A549 (cell line): ENCODE data around the gene GPNMB. TPM values are rescaled to one million over a fixed set of nuclear protein-coding genes. Genes with fewer than 3 reads are reported as not detected.

Experiments
- ATAC-seq, 2 experiments: fragments of 200-7000 bp in 1 of 2; fragments of >200 bp in 1 of 2; cut with Nextera tagmentation in 1 of 2; cut with Tn5 transposase in 1 of 2; 3 replicates each; pipeline versions ENCODE4 v1.8.0 to v1.9.1; 2018 to 2020; ENCODE audit warnings: mild to moderate bottlenecking in 1 of 2, moderate library complexity in 1 of 2
- CTCF ChIA-PET: fragments of 300-600 bp; sonication (Branson Sonifier 250); formaldehyde crosslinking; extraction: SDS; loops from one replicate; lab custom pipeline; 2021; ENCODE audit warnings: antibody characterized with exemption, inconsistent platforms; lab: Yijun Ruan, JAX
- POLR2A ChIA-PET: fragments of 350-600 bp; formaldehyde crosslinking; extraction: SDS; loops from one replicate; lab custom pipeline; 2021; ENCODE audit warnings: antibody characterized with exemption, inconsistent platforms; lab: Yijun Ruan, JAX
- DNase-seq, 2 experiments: peaks; one replicate each; pipeline versions ENCODE4 v3.0.0 to v3.0.0-alpha.2; 2011 to 2016; ENCODE audit warnings: low read depth in 1 of 2, low spot score in 1 of 2
- FAIRE-seq: peaks from 2 replicates; lab custom pipeline; 2011; peaks lifted over from hg19 to GRCh38; lab: Jason Lieb, UNC
- H3K27ac ChIP-seq, 2 experiments: fragments of >200 bp; sonication (Bioruptor Twin); formaldehyde crosslinking; 3 replicates each; pipeline ENCODE4 v1.5.1; 2016 to 2017
- H3K4me1 ChIP-seq: fragments of >200 bp; sonication (Bioruptor Twin); formaldehyde crosslinking; 3 replicates; pipeline ENCODE4 v1.6.1; 2016
- H3K4me2 ChIP-seq: fragments of >200 bp; sonication (Bioruptor Twin); formaldehyde crosslinking; 3 replicates; pipeline ENCODE4 v1.6.1; 2016
- H3K4me3 ChIP-seq: fragments of >200 bp; sonication (Bioruptor Twin); formaldehyde crosslinking; 3 replicates; pipeline ENCODE4 v1.5.1; 2016
- H3K9me3 ChIP-seq: fragments of >200 bp; sonication (Bioruptor Twin); formaldehyde crosslinking; 3 replicates; pipeline ENCODE4 v1.6.1; 2016
- BHLHE40 ChIP-seq: IDR thresholded peaks from 2 replicates; pipeline ENCODE4 v1.6.1; 2012; ENCODE audit warnings: low read depth, low read length, inconsistent platforms
- CHD2 ChIP-seq: fragments of 150-350 bp; IDR thresholded peaks from 2 replicates; pipeline ENCODE4 v1.6.1; 2014; ENCODE audit warnings: low read length; ENCODE audit not compliant: partially characterized antibody
- EHF ChIP-seq: fragments of 250-450 bp; sonication (Bioruptor Pico); IDR thresholded peaks from 2 replicates; pipeline ENCODE4 v1.5.0; 2020; ENCODE audit warnings: mild to moderate bottlenecking
- FOSB ChIP-seq: fragments of 250-450 bp; sonication (Bioruptor Pico); IDR thresholded peaks from 2 replicates; pipeline ENCODE4 v1.5.0; 2020; ENCODE audit warnings: mild to moderate bottlenecking, moderate library complexity
- FOSL2 ChIP-seq, 2 experiments: fragments of 450-650 bp in 1 of 2; fragments of >200 bp in 1 of 2; sonication (Bioruptor Twin) in 1 of 2; formaldehyde crosslinking; IDR thresholded peaks; 2 replicates each; pipeline versions ENCODE4 v1.5.0 to v1.6.1; 2016 to 2020; ENCODE audit warnings: mild to moderate bottlenecking in 1 of 2, moderate library complexity in 1 of 2
- FOXS1 ChIP-seq: fragments of 250-450 bp; sonication (Bioruptor Pico); IDR thresholded peaks from 2 replicates; pipeline ENCODE4 v1.5.0; 2020; ENCODE audit warnings: mild to moderate bottlenecking, moderate library complexity
- GATA3 ChIP-seq: IDR thresholded peaks from 2 replicates; pipeline ENCODE4 v1.6.1; 2012; ENCODE audit warnings: borderline replicate concordance
- HDAC2 ChIP-seq: fragments of 200-600 bp; sonication (generic); IDR thresholded peaks from 2 replicates; pipeline ENCODE4 v1.6.1; 2016
- MAFK ChIP-seq: fragments of 450-650 bp; IDR thresholded peaks from 2 replicates; pipeline ENCODE4 v1.6.1; 2014; ENCODE audit not compliant: partially characterized antibody
- NPAS2 ChIP-seq: fragments of 250-450 bp; sonication (Bioruptor Pico); IDR thresholded peaks from 2 replicates; pipeline ENCODE4 v1.8.0; 2022; ENCODE audit warnings: mild to moderate bottlenecking, moderate library complexity, borderline replicate concordance
- PHF8 ChIP-seq: fragments of 200-600 bp; sonication (generic); IDR thresholded peaks from 2 replicates; pipeline ENCODE4 v1.6.1; 2016; ENCODE audit warnings: low read depth, mild to moderate bottlenecking, antibody characterized with exemption, moderate library complexity, borderline replicate concordance
- RCOR1 ChIP-seq: fragments of 150-350 bp; IDR thresholded peaks from 2 replicates; pipeline ENCODE4 v1.6.1; 2014; ENCODE audit warnings: antibody characterized with exemption, low read length, low read depth
- SREBF2 ChIP-seq: fragments of 450-650 bp; IDR thresholded peaks from 2 replicates; pipeline ENCODE4 v1.6.1; 2014; ENCODE audit warnings: mild to moderate bottlenecking, moderate library complexity
- TFCP2L1 ChIP-seq: fragments of 250-450 bp; sonication (Bioruptor Pico); IDR thresholded peaks from 2 replicates; pipeline ENCODE4 v1.5.0; 2021; ENCODE audit warnings: mild to moderate bottlenecking
- TP53 ChIP-seq: fragments of 250-450 bp; sonication (Bioruptor Pico); IDR thresholded peaks from 2 replicates; pipeline ENCODE4 v1.5.0; 2021; ENCODE audit warnings: mild to moderate bottlenecking, moderate library complexity
- ZFP36 ChIP-seq: fragments of 450-650 bp; IDR thresholded peaks from 2 replicates; pipeline ENCODE4 v1.6.1; 2014; ENCODE audit warnings: borderline replicate concordance; ENCODE audit not compliant: partially characterized antibody
- ZNF302 ChIP-seq: fragments of 250-450 bp; sonication (Bioruptor Pico); IDR thresholded peaks from 2 replicates; pipeline ENCODE4 v1.9.0; 2021; ENCODE audit warnings: inconsistent platforms, mild to moderate bottlenecking, moderate library complexity
- ZSCAN20 ChIP-seq: fragments of 250-450 bp; sonication (Bioruptor Pico); IDR thresholded peaks from 2 replicates; pipeline ENCODE4 v1.8.0; 2022; ENCODE audit warnings: mild to moderate bottlenecking, moderate library complexity
- WGBS: methylation state at CpG from one replicate; pipeline ENCODE4 v1.1.6; 2017; ENCODE audit errors: missing lambda C conversion rate; 5-methylcytosine and 5-hydroxymethylcytosine counted together
- polyA plus RNA-seq, 4 experiments: library from polyadenylated mRNA; depleted of rRNA in 3 of 4; stranded (reverse); fragments of >200 nt; fragmentation: RNase III in 1 of 4; extraction: RNeasy Plus Mini Kit Qiagen cat#74134 plus additional on column Dnase treatment in 1 of 4; gene quantifications; 2 replicates in 3 of 4; 3 replicates in 1 of 4; pipeline ENCODE4 v1.2.3, GENCODE V29; 2011 to 2017
- TF ChIP-seq, protein P1 (sequence below): fragments of 150-350 bp; IDR thresholded peaks from 2 replicates; pipeline ENCODE4 v1.6.1; 2014; ENCODE audit warnings: low read depth, mild to moderate bottlenecking, low read length
- TF ChIP-seq, protein P2 (sequence below): IDR thresholded peaks from 2 replicates; pipeline ENCODE4 v1.6.1; 2012

Gene GPNMB
- polyA plus RNA-seq, 2 of the 4 experiments (the other 2 are of a cell fraction), result 3.3 to 4.7 TPM

DNA sequence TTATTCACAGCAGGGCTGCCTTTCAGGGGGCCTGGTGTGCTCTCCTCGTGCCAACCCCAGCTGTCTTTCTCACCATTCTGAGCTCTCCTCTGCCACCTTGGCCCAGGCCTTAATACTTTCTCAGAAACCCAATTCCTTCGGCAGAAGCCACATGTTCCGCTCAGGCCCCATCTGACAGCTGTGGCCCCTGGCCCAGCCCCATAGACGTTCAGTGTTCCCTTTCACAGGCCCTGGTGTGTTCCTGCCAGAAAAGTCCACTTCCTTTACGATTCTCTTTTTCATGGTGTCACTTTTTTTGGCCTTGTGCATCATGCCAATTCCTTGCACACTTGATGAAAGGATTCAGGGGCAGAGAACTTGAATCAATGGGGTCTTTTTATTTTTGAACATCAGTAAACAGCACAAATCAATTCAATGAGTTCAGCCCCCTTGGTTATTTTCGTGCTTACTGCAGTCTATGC lies 15.9 kb upstream of the GPNMB start:
- ChIA-PET POLR2A (no interaction called here), CTCF (no interaction called here)
- Histone ChIP-seq H3K4me1 (no peaks in the 10 kb centered on the region), H3K9me3 (peaks cover 4% of the 10 kb centered on the region; the same call in 1 of the 3 replicates), H3K4me3 (no peak overlapping the region), H3K4me2 (no peak overlapping the region), H3K27ac (no peak overlapping the region)
- DNase-seq, result no peak
- FAIRE-seq, result no peak
- no peak for ATAC-seq
- 60% methylated on average over 6 of the region's 6 CpGs for WGBS
- TF ChIP-seq FOXS1 (no peak), BHLHE40 (no peak), FOSL2 (IDR thresholded peaks at IDR 0.05) (no peak), FOSL2 (CRISPR knock-in tag; IDR thresholded peaks at IDR 0.05) (no peak), RCOR1 (no peak), CHD2 (no peak)

DNA sequence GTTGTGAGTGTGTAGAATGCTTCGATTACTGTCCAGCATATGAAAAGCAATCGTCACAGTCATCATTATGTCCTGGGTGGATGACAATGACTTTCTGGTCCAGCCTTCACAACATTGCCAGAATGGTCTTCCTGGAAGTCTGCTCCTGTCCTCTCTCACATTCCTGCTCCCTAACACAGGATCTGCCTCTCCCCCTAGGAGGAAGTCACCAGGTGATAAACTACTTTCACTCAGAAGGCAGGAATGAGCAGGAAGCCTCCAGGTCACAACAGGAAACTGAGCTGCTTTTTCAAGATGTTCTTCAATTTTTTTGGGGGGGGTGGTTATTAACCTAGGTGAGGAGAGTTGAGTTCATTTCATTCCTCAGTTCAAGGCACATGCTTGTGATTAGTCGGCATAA lies 13.6 kb upstream of the GPNMB start:
- CTCF ChIA-PET, result no interaction called here
- ATAC-seq, result no peak; a peak in 1 of 6 replicates
- H3K4me2 ChIP-seq, result no peak overlapping the region
- H3K4me1 ChIP-seq, result no peaks in the 10 kb centered on the region
- no peak for DNase-seq
- POLR2A ChIA-PET, result no interaction called here
- H3K9me3 ChIP-seq, result peaks cover 4% of the 10 kb centered on the region; the same call in 1 of the 3 replicates
- no peak for FAIRE-seq
- no peak for TF ChIP-seq TP53 (CRISPR knock-in tag)
- TF ChIP-seq ZFP36, result no peak
- no peak for TF ChIP-seq GATA3
- TF ChIP-seq FOXS1, result no peak
- no peak overlapping the region for H3K27ac ChIP-seq
- H3K4me3 ChIP-seq, result no peak overlapping the region
- 52% methylated on average over 3 of the region's 3 CpGs for WGBS

DNA sequence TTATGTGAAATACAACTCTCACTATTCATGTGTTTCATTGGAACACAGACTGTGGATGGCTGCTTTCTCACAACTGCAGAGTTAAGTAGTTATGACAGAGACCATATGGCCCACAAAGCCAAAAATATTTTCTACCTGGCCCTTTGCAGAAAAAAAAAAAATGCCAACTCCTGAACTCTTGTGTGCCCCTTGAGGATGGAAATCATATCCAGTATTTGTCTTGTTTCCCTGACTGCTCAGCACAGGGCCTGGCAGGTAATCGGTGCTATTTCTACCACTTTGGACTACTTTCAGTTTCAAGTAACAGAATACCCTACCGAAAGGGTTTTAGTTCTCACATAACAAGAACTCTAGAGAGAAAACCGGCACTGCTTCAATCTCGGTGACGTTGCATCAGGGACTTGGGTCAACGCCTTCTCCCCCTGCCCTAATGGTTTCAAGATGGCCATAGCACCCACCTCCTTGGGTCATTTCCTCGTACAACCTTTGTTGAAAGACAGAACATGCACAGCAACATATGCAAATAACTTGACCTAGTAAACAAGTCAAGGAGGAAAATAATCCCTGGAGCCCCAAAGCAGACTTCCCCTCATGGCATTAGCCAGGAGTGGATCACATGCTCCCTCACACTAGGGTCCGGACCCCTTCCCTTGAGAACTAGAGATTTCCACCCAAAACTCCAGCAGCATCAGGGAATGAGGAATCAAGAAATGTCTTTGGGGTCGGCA lies 11.8 kb upstream of the GPNMB start:
- H3K27ac ChIP-seq, result no peak overlapping the region
- CTCF ChIA-PET, result interaction anchor here (1.1 to 1.9 kb wide), 2 partner anchors 50 to 51 kb away, joined by 4 to 5 read pairs; no protein-coding TSS in a partner anchor
- 0 out of 6 replicates have a peak, but pooled peaks of 1 of the 2 experiments have one; percentile 14 for ATAC-seq

DNA sequence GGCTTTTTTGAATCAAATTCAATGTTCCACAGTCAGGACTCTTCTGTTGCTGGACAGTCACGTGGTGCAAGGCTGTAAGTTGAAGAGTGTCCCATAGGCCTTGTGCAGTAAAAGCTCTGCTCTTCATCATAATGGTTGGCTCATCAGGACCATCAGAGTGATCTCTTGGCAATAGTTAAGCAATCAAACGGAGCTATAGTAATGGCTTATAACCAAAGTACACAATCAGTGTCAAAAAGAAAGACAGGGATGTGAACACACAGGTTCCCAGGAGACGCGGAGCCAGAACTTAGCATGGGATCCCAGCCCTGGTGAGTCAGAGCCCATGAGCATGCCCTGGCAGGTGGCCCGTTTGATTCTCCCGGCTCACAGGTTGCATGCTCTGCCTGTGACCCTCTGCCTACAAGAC lies 10.8 kb upstream of the GPNMB start:
- Histone ChIP-seq H3K4me1 (no peaks in the 10 kb centered on the region), H3K4me3 (no peak overlapping the region), H3K9me3 (no peaks in the 10 kb centered on the region), H3K4me2 (no peak overlapping the region), H3K27ac (no peak overlapping the region)
- CTCF ChIA-PET, result interaction anchor here (1.1 to 1.9 kb wide), 2 partner anchors 51 to 52 kb away, joined by 4 to 5 read pairs; no protein-coding TSS in a partner anchor
- DNase-seq, result peak in 1 of 2 experiments; percentile 11
- POLR2A ChIA-PET, result no interaction called here
- WGBS, result 60% methylated on average over 6 of the region's 6 CpGs
- TF ChIP-seq GATA3 (no peak), RCOR1 (no peak), ZSCAN20 (CRISPR knock-in tag) (no peak), NPAS2 (CRISPR knock-in tag) (no peak)
- no peak for FAIRE-seq
- ATAC-seq, result peak; percentile 42 to 47; a peak in 3 of 6 replicates

More for the DNA sequence above, 11.8 kb upstream of the GPNMB start:
- no peak overlapping the region for H3K4me3 ChIP-seq
- WGBS, result 77% methylated on average over 9 of the region's 9 CpGs
- no peaks in the 10 kb centered on the region for H3K4me1 ChIP-seq
- TF ChIP-seq PHF8 (no peak), ZNF302 (CRISPR knock-in tag) (no peak), ZSCAN20 (CRISPR knock-in tag) (no peak), FOSB (CRISPR knock-in tag) (no peak), HDAC2 (no peak), SREBF2 (no peak), NPAS2 (CRISPR knock-in tag) (no peak), TFCP2L1 (CRISPR knock-in tag) (no peak), MAFK (no peak), EHF (CRISPR knock-in tag) (no peak)
- TF ChIP-seq, protein P1, sequence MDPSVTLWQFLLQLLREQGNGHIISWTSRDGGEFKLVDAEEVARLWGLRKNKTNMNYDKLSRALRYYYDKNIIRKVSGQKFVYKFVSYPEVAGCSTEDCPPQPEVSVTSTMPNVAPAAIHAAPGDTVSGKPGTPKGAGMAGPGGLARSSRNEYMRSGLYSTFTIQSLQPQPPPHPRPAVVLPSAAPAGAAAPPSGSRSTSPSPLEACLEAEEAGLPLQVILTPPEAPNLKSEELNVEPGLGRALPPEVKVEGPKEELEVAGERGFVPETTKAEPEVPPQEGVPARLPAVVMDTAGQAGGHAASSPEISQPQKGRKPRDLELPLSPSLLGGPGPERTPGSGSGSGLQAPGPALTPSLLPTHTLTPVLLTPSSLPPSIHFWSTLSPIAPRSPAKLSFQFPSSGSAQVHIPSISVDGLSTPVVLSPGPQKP, result no peak
- TF ChIP-seq, protein P2, sequence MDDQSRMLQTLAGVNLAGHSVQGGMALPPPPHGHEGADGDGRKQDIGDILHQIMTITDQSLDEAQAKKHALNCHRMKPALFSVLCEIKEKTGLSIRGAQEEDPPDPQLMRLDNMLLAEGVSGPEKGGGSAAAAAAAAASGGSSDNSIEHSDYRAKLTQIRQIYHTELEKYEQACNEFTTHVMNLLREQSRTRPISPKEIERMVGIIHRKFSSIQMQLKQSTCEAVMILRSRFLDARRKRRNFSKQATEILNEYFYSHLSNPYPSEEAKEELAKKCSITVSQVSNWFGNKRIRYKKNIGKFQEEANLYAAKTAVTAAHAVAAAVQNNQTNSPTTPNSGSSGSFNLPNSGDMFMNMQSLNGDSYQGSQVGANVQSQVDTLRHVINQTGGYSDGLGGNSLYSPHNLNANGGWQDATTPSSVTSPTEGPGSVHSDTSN, result no peak
- H3K9me3 ChIP-seq, result no peaks in the 10 kb centered on the region
- FAIRE-seq (no peak), DNase-seq (no peak)
- no peak overlapping the region for H3K4me2 ChIP-seq
- POLR2A ChIA-PET, result no interaction called here
